Glutamatergic neuron (in vitro differentiated cells): ENCODE results near the gene UBE2J2. TPM values are rescaled to one million over a fixed set of nuclear protein-coding genes. Genes with fewer than 3 reads are reported as not detected.

Experiments
- DNase-seq: peaks from one replicate; pipeline ENCODE4 v3.0.0; 2022
- H3K27ac Mint-ChIP-seq: one replicate; pipeline ENCODE4 v1.8.0; 2020; ENCODE audit warnings: mild to moderate bottlenecking, mixed read lengths, inconsistent platforms; ENCODE audit not compliant: unreplicated experiment
- H3K27me3 Mint-ChIP-seq: one replicate; pipeline ENCODE4 v1.8.0; 2020; ENCODE audit warnings: mild to moderate bottlenecking, moderate library complexity, mixed read lengths, inconsistent platforms; ENCODE audit not compliant: unreplicated experiment
- H3K36me3 Mint-ChIP-seq: one replicate; pipeline ENCODE4 v1.8.0; 2020; ENCODE audit warnings: mild to moderate bottlenecking, mixed read lengths, inconsistent platforms; ENCODE audit not compliant: unreplicated experiment
- H3K4me1 Mint-ChIP-seq: one replicate; pipeline ENCODE4 v1.8.0; 2020; ENCODE audit warnings: mild to moderate bottlenecking, low read depth, mixed read lengths, inconsistent platforms; ENCODE audit not compliant: unreplicated experiment
- H3K4me3 Mint-ChIP-seq: one replicate; pipeline ENCODE4 v1.8.0; 2020; ENCODE audit warnings: mild to moderate bottlenecking, mixed read lengths, inconsistent platforms; ENCODE audit not compliant: unreplicated experiment
- H3K9me3 Mint-ChIP-seq: one replicate; pipeline ENCODE4 v1.8.0; 2020; ENCODE audit warnings: mild to moderate bottlenecking, moderate library complexity, mixed read lengths, inconsistent platforms; ENCODE audit not compliant: unreplicated experiment
- CTCF ChIP-seq: fragments of 200-600 bp; sonication (generic); IDR thresholded peaks from one replicate; pipeline ENCODE4 v1.5.0; 2021; ENCODE audit not compliant: partially characterized antibody, unreplicated experiment
- total RNA-seq: library from RNA; stranded (reverse); fragmentation: NEBNext Ultra II Directional; extraction: Animal tissue kit (Norgen Biotek cat#: 25700); gene quantifications from one replicate; pipeline ENCODE4 v1.2.1, GENCODE V29; 2021; ENCODE audit not compliant: unreplicated experiment

UBE2J2 gene
- total RNA-seq, 1 donor from 2014 or later: 88.1 TPM

GRCh38 chr1:1309251-1310108 lies 35.8 kb upstream of the UBE2J2 start:
- Mint-ChIP-seq H3K36me3 (no peaks in the 10 kb centered on the region), H3K4me3 (peak overlapping the region; percentile 81), H3K27me3 (peaks cover 22% of the 10 kb centered on the region), H3K9me3 (peaks cover 17% of the 10 kb centered on the region), H3K4me1 (no peaks in the 10 kb centered on the region), H3K27ac (no peak overlapping the region)
- no peak for TF ChIP-seq CTCF
- no peak for DNase-seq

GRCh38 chr1:1308756-1309250 lies 35.1 kb upstream of the UBE2J2 start:
- TF ChIP-seq CTCF: no peak
- H3K27me3 Mint-ChIP-seq: peaks cover 26% of the 10 kb centered on the region
- H3K9me3 Mint-ChIP-seq: peaks cover 17% of the 10 kb centered on the region
- no peak for DNase-seq
- H3K4me3 Mint-ChIP-seq: peak overlapping the region; percentile 81
- no peak overlapping the region for H3K27ac Mint-ChIP-seq
- H3K4me1 Mint-ChIP-seq: no peaks in the 10 kb centered on the region
- H3K36me3 Mint-ChIP-seq: no peaks in the 10 kb centered on the region

GRCh38 chr1:1307923-1308755 lies 34.5 kb upstream of the UBE2J2 start, which contains the start of the genes ACAP3 and PUSL1:
Gene ACAP3, minus strand, starts transcription at chr1:1307930. Its CDS starts 115 bp downstream, at chr1:1307815.
Gene PUSL1, plus strand, starts transcription at chr1:1308597. Its CDS starts 47 bp downstream, at chr1:1308644.
- Mint-ChIP-seq H3K27me3 (peaks cover 25% of the 10 kb centered on the region), H3K4me1 (no peaks in the 10 kb centered on the region), H3K9me3 (peaks cover 13% of the 10 kb centered on the region), H3K36me3 (no peaks in the 10 kb centered on the region), H3K4me3 (peak within 1 kb of the TSS; percentile 97), H3K27ac (peak within 1 kb of the TSS; percentile 99)
- DNase-seq: peak; percentile 89
- no peak for TF ChIP-seq CTCF

- DNase-seq: peak; percentile 63
- Mint-ChIP-seq H3K27me3 (peaks cover 26% of the 10 kb centered on the region), H3K36me3 (no peaks in the 10 kb centered on the region), H3K27ac (peak overlapping the region; percentile 99), H3K9me3 (peaks cover 13% of the 10 kb centered on the region), H3K4me1 (no peaks in the 10 kb centered on the region), H3K4me3 (peak overlapping the region; percentile 97)
- TF ChIP-seq CTCF: no peak
Measured at GRCh38 chr1:1307261-1307922, 33.7 kb upstream of the UBE2J2 start.
